Kidney (tissue), 22 donors: ENCODE results near the gene SMARCA2. TPM values are rescaled to one million over a fixed set of nuclear protein-coding genes. Genes with fewer than 3 reads are reported as not detected.

ENCODE experiments used
- DNase-seq, 5 donors: peaks; one replicate each; pipeline ENCODE4 v3.0.0-alpha.2; 2013 to 2020
- FAIRE-seq: peaks from 2 replicates; lab custom pipeline; 2012; peaks lifted over from hg19 to GRCh38; lab: Jason Lieb, UNC
- H3K27ac ChIP-seq, 2 donors: one replicate each; pipeline ENCODE4 v1.7.0; 2013; ENCODE audit warnings: low read depth in 2 of 2, low read length in 2 of 2, inconsistent platforms in 1 of 2
- H3K27me3 ChIP-seq: one replicate; pipeline ENCODE4 v1.7.1; 2013; ENCODE audit warnings: low read length, inconsistent platforms; ENCODE audit not compliant: control insufficient read depth, insufficient read depth
- H3K36me3 ChIP-seq, 3 donors: one replicate each; pipeline versions ENCODE4 v1.7.0 to v1.7.1; 2013; ENCODE audit warnings: low read length in 3 of 3, control low read depth in 1 of 3, inconsistent platforms in 1 of 3; ENCODE audit not compliant: insufficient read depth in 3 of 3, control insufficient read depth in 2 of 3
- H3K4me1 ChIP-seq, 3 donors: one replicate each; pipeline versions ENCODE4 v1.7.0 to v1.7.1; 2013; ENCODE audit warnings: low read length in 3 of 3, inconsistent platforms in 1 of 3, low read depth in 1 of 3; ENCODE audit not compliant: control insufficient read depth in 2 of 3, insufficient read depth in 2 of 3
- H3K4me3 ChIP-seq, 3 donors: one replicate each; pipeline versions ENCODE4 v1.7.0 to v1.8.1; 2013; ENCODE audit warnings: low read length in 3 of 3, control low read depth in 1 of 3, inconsistent platforms in 1 of 3
- H3K9ac ChIP-seq, 3 donors: one replicate each; pipeline versions ENCODE4 v1.7.0 to v1.7.1; 2013; ENCODE audit warnings: low read length in 3 of 3, control low read depth in 1 of 3, inconsistent platforms in 1 of 3
- H3K9me3 ChIP-seq, 3 donors: one replicate each; pipeline versions ENCODE4 v1.7.0 to v1.7.1; 2013; ENCODE audit warnings: low read length in 3 of 3, control low read depth in 1 of 3, inconsistent platforms in 1 of 3; ENCODE audit not compliant: control insufficient read depth in 2 of 3, insufficient read depth in 1 of 3
- intact Hi-C: fragments of 100-400 bp; cut with DNase I; formaldehyde crosslinking; loops from one replicate; pipeline ENCODE4 v1.11.1; 2022
- long read RNA-seq, 10 donors: library from polyadenylated mRNA in 1 of 10; unstranded in 1 of 10; transcript quantifications; one replicate each; pipeline ENCODE4 v2.0.0 and lab custom pipeline, GENCODE V29; 2021 to 2026
- polyA plus RNA-seq: library from polyadenylated mRNA; stranded (reverse); fragments of 350-450 nt; fragmentation: Illumina TruSeq; extraction: RNeasy Lipid Tissue Mini Kit (QIAGEN cat#74804); gene quantifications from one replicate; pipeline ENCODE4 v1.2.3, GENCODE V29; 2014; ENCODE audit warnings: low read depth, low replicate concordance; ENCODE audit not compliant: insufficient read depth
- total RNA-seq: library from RNA; stranded (reverse); fragmentation: NEBNext Ultra II Directional; extraction: Animal tissue kit (Norgen Biotek cat#: 25700); gene quantifications from one replicate; pipeline ENCODE4 v1.2.1, GENCODE V29; 2021
- TF ChIP-seq, protein P1 (sequence below): IDR thresholded peaks from 3 replicates; pipeline ENCODE4 v1.5.1; 2012; ENCODE audit warnings: mild to moderate bottlenecking, moderate library complexity, borderline replicate concordance; ENCODE audit not compliant: insufficient read depth; ENCODE audit errors: extremely low read depth
- donor health status: control.
- donor health status: control.
- donor health status: control.
- donor health status: control.
- donor health status: control.
- donor health status: DM: yes; HTN: yes; CAD: no.
- donor health status: Normal renal cell carcinoma (clear cell type).

Gene SMARCA2
- total RNA-seq = 189 TPM
- 54.3 TPM for polyA plus RNA-seq
- long read RNA-seq, donor 1, full-length matches to known transcripts = 7 of 7 reads
- long read RNA-seq, donor 1, partial matches to known transcripts = 0 of 7 reads
- long read RNA-seq, donor 1, other reads (novel, unspliced or antisense) = 0 of 7 reads
- long read RNA-seq, donor 2, full-length matches to known transcripts = 10 of 16 reads
- long read RNA-seq, donor 2, partial matches to known transcripts = 6 of 16 reads
- long read RNA-seq, donor 2, other reads (novel, unspliced or antisense) = 0 of 16 reads
- long read RNA-seq, donor 3, full-length matches to known transcripts = 11 of 11 reads
- long read RNA-seq, donor 3, partial matches to known transcripts = 0 of 11 reads
- long read RNA-seq, donor 3, other reads (novel, unspliced or antisense) = 0 of 11 reads
- long read RNA-seq, donor 4, full-length matches to known transcripts = 4 of 4 reads
- long read RNA-seq, donor 4, partial matches to known transcripts = 0 of 4 reads
- long read RNA-seq, donor 4, other reads (novel, unspliced or antisense) = 0 of 4 reads
- long read RNA-seq, donor 5 = 0 reads
- long read RNA-seq, donor 6, partial matches to known transcripts = 0 of 2 reads
- long read RNA-seq, donor 6, other reads (novel, unspliced or antisense) = 0 of 2 reads
- long read RNA-seq, donor 7, full-length matches to known transcripts = 2 of 59 reads
- long read RNA-seq, donor 7, partial matches to known transcripts = 46 of 59 reads
- long read RNA-seq, donor 7, other reads (novel, unspliced or antisense) = 11 of 59 reads
- long read RNA-seq, donor 8, full-length matches to known transcripts = 8 of 8 reads
- long read RNA-seq, donor 8, partial matches to known transcripts = 0 of 8 reads
- long read RNA-seq, donor 8, other reads (novel, unspliced or antisense) = 0 of 8 reads
- long read RNA-seq, donor 9, full-length matches to known transcripts = 4 of 4 reads
- long read RNA-seq, donor 9, partial matches to known transcripts = 0 of 4 reads
- long read RNA-seq, donor 9, other reads (novel, unspliced or antisense) = 0 of 4 reads
- long read RNA-seq, donor 10, full-length matches to known transcripts = 5 of 5 reads
- long read RNA-seq, donor 10, partial matches to known transcripts = 0 of 5 reads
- long read RNA-seq, donor 10, other reads (novel, unspliced or antisense) = 0 of 5 reads

DNA sequence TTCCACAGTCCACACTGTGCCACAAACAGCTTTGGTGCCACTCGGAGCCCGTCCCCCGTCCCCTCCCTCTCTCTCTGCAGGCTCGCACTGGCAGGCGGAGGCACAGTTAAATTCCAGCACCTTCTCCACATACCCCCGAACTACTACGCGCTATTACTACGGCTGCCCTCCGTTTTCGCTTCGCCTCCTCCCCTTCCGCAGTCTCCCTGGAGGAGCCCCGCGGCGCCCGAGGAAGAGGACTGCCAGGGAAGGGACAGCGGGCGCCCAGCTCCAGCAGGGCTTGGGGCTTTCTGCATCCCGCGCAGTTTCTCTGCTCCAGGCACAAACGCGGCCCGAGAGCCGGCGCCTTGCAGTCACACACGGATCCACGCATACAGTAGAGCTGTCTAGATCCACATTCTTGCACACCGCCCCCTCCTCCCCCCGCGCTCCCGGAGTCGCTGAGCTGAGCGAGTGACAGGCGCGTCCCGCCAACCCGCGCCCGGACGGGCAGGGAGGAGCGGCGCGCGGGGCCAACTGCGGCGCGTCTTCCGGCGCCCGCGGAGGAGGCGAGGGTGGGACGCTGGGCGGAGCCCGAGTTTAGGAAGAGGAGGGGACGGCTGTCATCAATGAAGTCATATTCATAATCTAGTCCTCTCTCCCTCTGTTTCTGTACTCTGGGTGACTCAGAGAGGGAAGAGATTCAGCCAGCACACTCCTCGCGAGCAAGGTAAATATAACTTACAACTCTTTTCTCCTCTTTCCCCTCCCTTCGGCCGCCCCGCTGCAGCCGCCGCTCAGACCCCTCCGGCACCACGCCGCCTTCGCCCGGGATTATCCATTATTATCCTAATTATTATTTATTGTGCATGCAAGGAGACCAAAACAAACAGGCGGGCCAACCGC lies at the start of gene SMARCA2:
Gene SMARCA2 (plus strand): TSS at position 652 of the 885 bp plus-strand sequence. CDS start 13,676 bp downstream, outside the sequence.
- FAIRE-seq = no peak

DNA sequence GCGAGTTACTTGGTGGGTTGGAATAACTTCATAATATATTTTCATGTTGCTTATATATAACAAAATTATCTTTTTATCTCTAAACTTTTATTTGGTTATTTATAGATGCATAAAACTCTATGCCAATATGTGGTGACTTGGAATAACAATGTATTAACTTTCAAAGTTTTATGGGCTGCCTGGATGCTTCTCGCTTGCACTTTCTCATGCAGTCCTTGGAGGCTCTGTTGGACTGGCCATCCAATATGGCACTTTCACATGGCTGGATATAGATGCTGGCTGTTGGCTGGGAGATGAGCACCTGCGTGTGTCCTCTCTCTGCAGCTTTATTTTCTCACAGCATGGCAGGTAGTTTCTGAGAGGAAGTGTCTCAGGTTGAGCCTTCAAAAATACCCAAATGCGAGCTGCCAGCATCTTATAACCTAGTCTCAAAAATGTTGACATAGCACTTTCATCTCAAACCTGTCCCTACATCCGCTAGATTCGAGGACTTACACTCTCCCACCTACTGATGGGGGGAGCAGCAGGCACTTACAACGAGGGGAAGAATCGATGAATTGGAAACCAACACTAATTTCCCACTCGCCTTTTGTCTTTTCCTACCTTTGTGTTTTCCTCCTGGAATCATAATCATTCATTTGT lies 48.3 kb upstream of the SMARCA2 start:
- no peaks in the 10 kb centered on the region for H3K27me3 ChIP-seq
- no peak overlapping the region for H3K9ac ChIP-seq
- H3K4me1 ChIP-seq = no peaks in the 10 kb centered on the region
- H3K4me3 ChIP-seq = no peak overlapping the region
- intact Hi-C loops = no loop called here
- TF ChIP-seq, protein P1, sequence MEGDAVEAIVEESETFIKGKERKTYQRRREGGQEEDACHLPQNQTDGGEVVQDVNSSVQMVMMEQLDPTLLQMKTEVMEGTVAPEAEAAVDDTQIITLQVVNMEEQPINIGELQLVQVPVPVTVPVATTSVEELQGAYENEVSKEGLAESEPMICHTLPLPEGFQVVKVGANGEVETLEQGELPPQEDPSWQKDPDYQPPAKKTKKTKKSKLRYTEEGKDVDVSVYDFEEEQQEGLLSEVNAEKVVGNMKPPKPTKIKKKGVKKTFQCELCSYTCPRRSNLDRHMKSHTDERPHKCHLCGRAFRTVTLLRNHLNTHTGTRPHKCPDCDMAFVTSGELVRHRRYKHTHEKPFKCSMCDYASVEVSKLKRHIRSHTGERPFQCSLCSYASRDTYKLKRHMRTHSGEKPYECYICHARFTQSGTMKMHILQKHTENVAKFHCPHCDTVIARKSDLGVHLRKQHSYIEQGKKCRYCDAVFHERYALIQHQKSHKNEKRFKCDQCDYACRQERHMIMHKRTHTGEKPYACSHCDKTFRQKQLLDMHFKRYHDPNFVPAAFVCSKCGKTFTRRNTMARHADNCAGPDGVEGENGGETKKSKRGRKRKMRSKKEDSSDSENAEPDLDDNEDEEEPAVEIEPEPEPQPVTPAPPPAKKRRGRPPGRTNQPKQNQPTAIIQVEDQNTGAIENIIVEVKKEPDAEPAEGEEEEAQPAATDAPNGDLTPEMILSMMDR = no peak
- FAIRE-seq (no peak), DNase-seq (no peak)
- H3K36me3 ChIP-seq = no peaks in the 10 kb centered on the region
- H3K27ac ChIP-seq = no peak overlapping the region
- no peaks in the 10 kb centered on the region for H3K9me3 ChIP-seq

More for the DNA sequence above, at the start of gene SMARCA2:
- peak within 1 kb of the TSS; percentile 96 to 97 for H3K27ac ChIP-seq
- peak; percentile 96 to 99 (median 97) for DNase-seq
- H3K9ac ChIP-seq = peak within 1 kb of the TSS; percentile 80 to 97 (median 89)
- H3K27me3 ChIP-seq = no peaks in the 10 kb centered on the region
- TF ChIP-seq, protein P1 = no peak
- intact Hi-C loops = no loop called here
- no peaks in the 10 kb centered on the region for H3K9me3 ChIP-seq
- H3K36me3 ChIP-seq = no peaks in the 10 kb centered on the region
- peaks cover 0 to 15% (median 9%) of the 10 kb centered on the region in 3 donors for H3K4me1 ChIP-seq
- H3K4me3 ChIP-seq = peak within 1 kb of the TSS; percentile 71 to 89 (median 89)

DNA sequence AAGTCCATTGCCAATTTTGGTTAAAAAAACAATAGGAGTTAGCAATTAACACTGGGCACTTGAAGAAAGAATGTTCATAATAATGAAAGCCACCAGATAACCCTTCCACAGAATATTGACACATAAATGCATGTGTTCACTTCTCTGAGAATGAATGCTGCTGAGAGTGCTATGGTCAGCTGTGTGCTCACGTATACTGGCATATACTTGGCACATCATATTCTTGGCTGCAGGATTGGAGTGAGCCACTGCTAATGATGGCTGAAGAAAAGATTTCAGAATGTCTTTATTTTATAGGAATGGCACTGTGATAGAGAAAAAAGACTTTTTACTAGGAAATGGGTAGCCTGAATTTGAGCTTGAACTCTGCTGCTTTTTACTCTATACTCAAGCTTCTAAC lies 46.0 kb upstream of the SMARCA2 start:
- Histone ChIP-seq H3K9me3 (no peaks in the 10 kb centered on the region), H3K27ac (no peak overlapping the region), H3K4me3 (no peak overlapping the region), H3K27me3 (no peaks in the 10 kb centered on the region), H3K4me1 (no peaks in the 10 kb centered on the region), H3K36me3 (no peaks in the 10 kb centered on the region), H3K9ac (no peak overlapping the region)
- DNase-seq = no peak
- no peak for FAIRE-seq
- intact Hi-C loops = no loop called here
- TF ChIP-seq, protein P1 = no peak
